Stimulated activated CD8-positive, alpha-beta memory T cell treated with anti-CD3 and anti-CD28 coated beads, Interleukin-4, amount 100 ng/mL, for 48 hours (primary cell): ENCODE results near the gene CLCN6.

Source experiments
- DNase-seq: peaks from one replicate; pipeline ENCODE4 v3.0.0-alpha.2; 2020

The CLCN6 gene

GRCh38 chr1:11831945-11832725 lies 26.1 kb downstream of the CLCN6 start:
- no peak for DNase-seq

GRCh38 chr1:11833497-11833896 lies 27.5 kb downstream of the CLCN6 start:
- no peak for DNase-seq

- no peak for DNase-seq
These were observed 27.9 kb downstream of the CLCN6 start for GRCh38 chr1:11833900-11834299.

- no peak for DNase-seq
These were observed 29.6 kb downstream of the CLCN6 start for GRCh38 chr1:11835441-11836225.

GRCh38 chr1:11836955-11837766 lies 31.2 kb downstream of the CLCN6 start:
- DNase-seq: no peak

GRCh38 chr1:11837767-11838348 lies 31.9 kb downstream of the CLCN6 start:
- DNase-seq: no peak

GRCh38 chr1:11838349-11839272 lies 32.6 kb downstream of the CLCN6 start:
- peak; percentile 82 for DNase-seq

- no peak for DNase-seq
These were observed 34.0 kb downstream of the CLCN6 start for GRCh38 chr1:11839727-11840705.

GRCh38 chr1:11841245-11842153 lies 35.5 kb downstream of the CLCN6 start:
- DNase-seq: no peak

- no peak for DNase-seq
These were observed 36.4 kb downstream of the CLCN6 start for GRCh38 chr1:11842154-11843041.

GRCh38 chr1:11845641-11846335 lies 39.8 kb downstream of the CLCN6 start:
- no peak for DNase-seq

GRCh38 chr1:11847667-11848372 lies 41.8 kb downstream of the CLCN6 start, which contains the start of gene NPPA:
TSS of gene NPPA (minus strand) at chr1:11847783. CDS start at chr1:11847684, 99 bp downstream.
- DNase-seq: no peak

- no peak for DNase-seq
These were observed 42.3 kb downstream of the CLCN6 start for GRCh38 chr1:11848373-11848700.

- no peak for DNase-seq
These were observed 44.2 kb downstream of the CLCN6 start for GRCh38 chr1:11850156-11850555.

GRCh38 chr1:11851180-11851579 lies 45.2 kb downstream of the CLCN6 start:
- no peak for DNase-seq

- no peak for DNase-seq
These were observed 48.5 kb downstream of the CLCN6 start for GRCh38 chr1:11854519-11854918.

GRCh38 chr1:11855430-11855829 lies 49.4 kb downstream of the CLCN6 start:
- no peak for DNase-seq
